GM18951 (cell line): ENCODE measurements around the gene DAPK2.

Experiments
- POLR2A ChIP-seq: IDR thresholded peaks from 4 replicates; pipeline ENCODE4 v1.6.1; 2011; ENCODE audit warnings: mild to moderate bottlenecking; ENCODE audit not compliant: insufficient read length, insufficient read depth; ENCODE audit errors: extremely low read depth
- in situ Hi-C: fragments of 300-500 bp; cut with MboI; formaldehyde crosslinking; loops from one replicate; pipeline ENCODE4 v1.12.0; 2022; ENCODE audit warnings: low sequenced_read_pairs, mixed read lengths, inconsistent platforms; ENCODE audit not compliant: unreplicated experiment

DAPK2 gene

GRCh38 chr15:63877713-63878271 lies 168.5 kb downstream of the DAPK2 start:
- in situ Hi-C loops = no loop called here
- TF ChIP-seq POLR2A = no peak

GRCh38 chr15:63876085-63876662 lies 170.1 kb downstream of the DAPK2 start:
- in situ Hi-C loops = no loop called here
- TF ChIP-seq POLR2A = no peak

- TF ChIP-seq POLR2A = no peak
- in situ Hi-C loops = no loop called here
These were observed 171.7 kb downstream of the DAPK2 start for GRCh38 chr15:63874616-63875015.

DNA sequence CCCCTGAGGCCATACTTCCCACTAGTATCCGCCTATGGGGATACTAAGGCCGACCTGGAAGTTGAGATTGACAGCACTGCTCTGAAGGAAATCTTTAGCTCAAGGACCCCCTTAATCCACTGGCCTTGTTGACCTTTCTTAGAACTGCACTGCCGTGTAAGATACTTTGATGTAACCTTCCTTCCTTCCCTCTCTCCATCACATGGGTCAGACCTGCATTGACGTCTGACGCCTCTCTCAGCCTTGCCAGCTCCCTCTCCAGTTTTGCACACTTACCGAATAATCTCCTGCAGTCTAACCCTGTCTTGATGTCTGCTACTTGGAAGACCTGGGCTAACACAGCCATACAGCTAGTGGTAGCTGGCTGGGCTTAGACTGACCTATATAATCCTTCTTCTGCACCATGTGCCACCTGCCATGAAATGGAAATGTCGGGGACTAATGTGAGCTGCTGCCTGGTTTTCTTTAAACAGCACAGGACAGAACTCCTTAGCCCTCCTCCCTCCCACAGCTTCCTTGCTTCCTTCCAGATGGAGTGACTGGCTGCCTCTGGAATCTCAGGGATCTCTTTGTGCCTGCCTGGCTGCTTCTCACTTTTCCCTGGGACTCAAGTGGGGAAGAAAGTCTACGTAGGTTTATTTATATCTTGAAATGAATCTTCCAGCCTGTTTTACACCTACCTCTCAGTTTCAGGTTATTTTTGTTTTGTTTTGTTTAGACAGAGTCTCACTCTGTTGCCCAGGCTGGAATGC lies 173.3 kb downstream of the DAPK2 start:
- in situ Hi-C loops = no loop called here
- no peak for TF ChIP-seq POLR2A

GRCh38 chr15:63870487-63871209 lies 175.6 kb downstream of the DAPK2 start:
- TF ChIP-seq POLR2A = no peak
- in situ Hi-C loops = no loop called here

DNA sequence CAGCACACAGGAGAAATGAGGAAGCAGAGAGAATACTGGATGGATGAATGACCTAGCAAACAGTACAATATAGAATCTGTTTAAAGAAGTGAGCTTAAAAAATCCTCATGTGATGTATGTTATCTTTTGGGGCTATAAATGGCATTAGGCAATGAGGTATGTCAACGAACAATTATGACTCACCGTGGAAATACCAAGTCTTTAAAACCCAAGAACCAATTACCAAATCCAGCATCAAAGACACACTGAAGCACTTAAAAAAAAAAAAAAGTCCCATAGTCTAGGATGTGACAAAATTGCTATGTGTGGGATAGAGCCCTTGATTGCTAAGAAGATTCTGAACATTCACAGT lies 176.3 kb downstream of the DAPK2 start:
- no peak for TF ChIP-seq POLR2A
- in situ Hi-C loops = no loop called here

- no peak for TF ChIP-seq POLR2A
- in situ Hi-C loops = no loop called here
These were observed 176.8 kb downstream of the DAPK2 start for GRCh38 chr15:63869371-63870042.

GRCh38 chr15:63864186-63864585 lies 182.1 kb downstream of the DAPK2 start:
- TF ChIP-seq POLR2A = no peak
- in situ Hi-C loops = no loop called here

DNA sequence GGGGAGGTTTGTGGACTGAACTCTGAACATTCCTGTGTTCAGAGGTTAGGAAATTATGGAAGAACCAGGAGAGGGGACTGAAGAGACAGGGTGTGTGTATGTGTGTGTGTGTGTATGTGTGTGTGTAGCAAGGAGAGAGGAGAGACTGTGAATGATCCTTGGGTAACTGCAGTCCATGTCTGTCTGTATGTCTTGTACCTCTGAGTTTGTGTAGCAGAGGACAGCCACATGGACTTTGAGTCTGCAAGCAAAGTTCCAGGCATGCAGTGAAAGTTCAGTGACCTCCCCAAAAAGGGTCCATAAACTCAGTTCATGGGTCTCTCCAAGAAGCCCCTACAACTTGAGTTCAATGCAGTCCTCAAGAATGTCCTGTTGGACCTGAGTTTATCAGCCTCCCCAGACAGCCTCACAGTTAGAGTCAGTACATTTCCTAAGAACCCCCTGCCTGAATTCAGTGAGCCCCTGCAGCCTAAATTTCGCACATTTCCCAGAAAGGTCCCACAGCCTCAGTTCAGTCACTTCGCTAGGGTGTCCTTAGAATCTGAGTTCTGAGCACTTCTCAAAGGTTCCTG lies 184.3 kb downstream of the DAPK2 start:
- TF ChIP-seq POLR2A = no peak
- in situ Hi-C loops = no loop called here

DNA sequence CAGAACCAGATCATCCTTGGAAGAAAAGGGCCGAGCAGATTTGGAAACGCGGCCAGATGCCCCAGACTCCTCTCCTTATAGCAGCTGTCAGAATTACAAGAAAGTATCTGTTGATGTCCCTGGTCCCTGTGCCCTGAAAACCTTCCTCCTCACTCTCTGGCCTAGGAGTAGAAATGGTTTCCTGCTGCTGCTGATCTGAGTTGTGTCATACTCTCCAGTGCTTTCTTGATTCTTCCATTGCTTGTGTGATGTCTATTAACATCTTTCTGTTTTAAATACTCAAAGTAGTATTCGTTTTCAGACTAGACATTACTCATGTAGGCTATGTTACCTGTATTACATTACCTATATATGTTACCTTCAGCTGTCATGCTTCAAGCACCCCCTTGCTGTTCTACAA lies 185.7 kb downstream of the DAPK2 start:
- in situ Hi-C loops = no loop called here
- no peak for TF ChIP-seq POLR2A

- no peak for TF ChIP-seq POLR2A
- in situ Hi-C loops = no loop called here
These were observed 186.1 kb downstream of the DAPK2 start for GRCh38 chr15:63860155-63860554.

GRCh38 chr15:63858881-63859280 lies 187.4 kb downstream of the DAPK2 start:
- in situ Hi-C loops = no loop called here

GRCh38 chr15:63858448-63858847 lies 187.8 kb downstream of the DAPK2 start:
- in situ Hi-C loops = no loop called here
- no peak for TF ChIP-seq POLR2A

More at GRCh38 chr15:63858881-63859280, 187.4 kb downstream of the DAPK2 start:
- TF ChIP-seq POLR2A = no peak
